GM21360 (cell line): Measurements from ENCODE around the gene MFSD6.
"Not testable (repeated sequence)": the region's sequence is repeated elsewhere in the genome, so short reads cannot be mapped to it uniquely, and the experiment has no call there.

ENCODE experiments used
- ATAC-seq: cut with Tn5 transposase; IDR thresholded peaks from one replicate; pipeline ENCODE4 v1.9.1; 2021; ENCODE audit warnings: mild to moderate bottlenecking, moderate library complexity; ENCODE audit not compliant: unreplicated experiment

The MFSD6 gene

GRCh38 chr2:190405070-190405469 is 3.1 kb upstream of the MFSD6 start:
- no peak for ATAC-seq

GRCh38 chr2:190405995-190406394 is 2.2 kb upstream of the MFSD6 start:
- no peak for ATAC-seq

- ATAC-seq: no peak
Measured at GRCh38 chr2:190406805-190407204, 1.4 kb upstream of the MFSD6 start.

GRCh38 chr2:190407246-190407661 is 901 bp upstream of the MFSD6 start:
- no peak for ATAC-seq

- peak; percentile 57 for ATAC-seq
Measured at GRCh38 chr2:190408538-190409271, 550 bp downstream of the MFSD6 start.

- no peak for ATAC-seq
Measured at GRCh38 chr2:190409616-190410015, 1.5 kb downstream of the MFSD6 start.

- ATAC-seq: no peak
Measured at GRCh38 chr2:190410166-190410565, 2.0 kb downstream of the MFSD6 start.

- no peak for ATAC-seq
Measured at GRCh38 chr2:190412966-190413365, 4.8 kb downstream of the MFSD6 start.

GRCh38 chr2:190413421-190413820 is 5.3 kb downstream of the MFSD6 start:
- ATAC-seq: no peak

- no peak for ATAC-seq
Measured at GRCh38 chr2:190415251-190415650, 7.1 kb downstream of the MFSD6 start.

- peak; percentile 47 for ATAC-seq
Measured at GRCh38 chr2:190415794-190416775, 7.9 kb downstream of the MFSD6 start.

- no peak for ATAC-seq
Measured at GRCh38 chr2:190417045-190417842, 9.1 kb downstream of the MFSD6 start.

GRCh38 chr2:190418727-190419126 is 10.6 kb downstream of the MFSD6 start:
- ATAC-seq: no peak

GRCh38 chr2:190420801-190421200 is 12.6 kb downstream of the MFSD6 start:
- ATAC-seq: no peak

- no peak for ATAC-seq
Measured at GRCh38 chr2:190425221-190425866, 17.2 kb downstream of the MFSD6 start.

GRCh38 chr2:190425883-190426658 is 17.9 kb downstream of the MFSD6 start:
- no peak for ATAC-seq

- not testable (repeated sequence) for ATAC-seq
Measured at GRCh38 chr2:190430866-190431265, 22.7 kb downstream of the MFSD6 start.

GRCh38 chr2:190431907-190432306 is 23.8 kb downstream of the MFSD6 start:
- ATAC-seq: no peak

GRCh38 chr2:190432567-190433231 is 24.5 kb downstream of the MFSD6 start:
- ATAC-seq: no peak
